ENCODE results near the gene CFLAR. TPM values are rescaled to one million over a fixed set of nuclear protein-coding genes. Genes with fewer than 3 reads are reported as not detected.

Gene CFLAR
- total and polyA plus RNA-seq, 2 of the 13 experiments (the other 11 are each of a cell fraction or from before 2014, with no cell fraction given): 43.8 to 92.1 TPM

DNA sequence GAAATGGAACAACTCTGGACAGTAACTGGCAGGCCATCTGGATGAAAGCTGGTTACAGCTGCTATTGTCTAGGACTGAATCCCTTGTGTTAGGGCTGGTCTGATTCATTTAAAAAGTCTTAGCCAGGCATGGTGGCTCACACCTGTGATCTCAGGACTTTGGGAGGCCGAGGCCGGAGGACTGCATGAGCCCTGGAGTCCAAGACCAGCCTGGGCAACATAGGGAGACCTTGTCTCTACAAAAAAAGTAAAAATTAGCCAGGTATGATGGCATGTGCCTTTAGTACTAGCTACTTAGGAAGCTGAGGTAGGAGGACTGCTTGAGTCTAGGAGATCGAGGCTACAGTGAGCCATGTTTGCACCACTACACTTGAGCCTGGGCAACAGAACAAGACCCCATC is 15.5 kb upstream of the CFLAR start (continued):
- TF ChIP-seq, protein P1, sequence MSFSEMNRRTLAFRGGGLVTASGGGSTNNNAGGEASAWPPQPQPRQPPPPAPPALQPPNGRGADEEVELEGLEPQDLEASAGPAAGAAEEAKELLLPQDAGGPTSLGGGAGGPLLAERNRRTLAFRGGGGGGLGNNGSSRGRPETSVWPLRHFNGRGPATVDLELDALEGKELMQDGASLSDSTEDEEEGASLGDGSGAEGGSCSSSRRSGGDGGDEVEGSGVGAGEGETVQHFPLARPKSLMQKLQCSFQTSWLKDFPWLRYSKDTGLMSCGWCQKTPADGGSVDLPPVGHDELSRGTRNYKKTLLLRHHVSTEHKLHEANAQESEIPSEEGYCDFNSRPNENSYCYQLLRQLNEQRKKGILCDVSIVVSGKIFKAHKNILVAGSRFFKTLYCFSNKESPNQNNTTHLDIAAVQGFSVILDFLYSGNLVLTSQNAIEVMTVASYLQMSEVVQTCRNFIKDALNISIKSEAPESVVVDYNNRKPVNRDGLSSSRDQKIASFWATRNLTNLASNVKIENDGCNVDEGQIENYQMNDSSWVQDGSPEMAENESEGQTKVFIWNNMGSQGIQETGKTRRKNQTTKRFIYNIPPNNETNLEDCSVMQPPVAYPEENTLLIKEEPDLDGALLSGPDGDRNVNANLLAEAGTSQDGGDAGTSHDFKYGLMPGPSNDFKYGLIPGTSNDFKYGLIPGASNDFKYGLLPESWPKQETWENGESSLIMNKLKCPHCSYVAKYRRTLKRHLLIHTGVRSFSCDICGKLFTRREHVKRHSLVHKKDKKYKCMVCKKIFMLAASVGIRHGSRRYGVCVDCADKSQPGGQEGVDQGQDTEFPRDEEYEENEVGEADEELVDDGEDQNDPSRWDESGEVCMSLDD (CRISPR knock-in tag; IDR thresholded peaks at IDR 0.05; ENCODE audit: borderline replicate concordance): no peak
- TF ChIP-seq, protein P2, sequence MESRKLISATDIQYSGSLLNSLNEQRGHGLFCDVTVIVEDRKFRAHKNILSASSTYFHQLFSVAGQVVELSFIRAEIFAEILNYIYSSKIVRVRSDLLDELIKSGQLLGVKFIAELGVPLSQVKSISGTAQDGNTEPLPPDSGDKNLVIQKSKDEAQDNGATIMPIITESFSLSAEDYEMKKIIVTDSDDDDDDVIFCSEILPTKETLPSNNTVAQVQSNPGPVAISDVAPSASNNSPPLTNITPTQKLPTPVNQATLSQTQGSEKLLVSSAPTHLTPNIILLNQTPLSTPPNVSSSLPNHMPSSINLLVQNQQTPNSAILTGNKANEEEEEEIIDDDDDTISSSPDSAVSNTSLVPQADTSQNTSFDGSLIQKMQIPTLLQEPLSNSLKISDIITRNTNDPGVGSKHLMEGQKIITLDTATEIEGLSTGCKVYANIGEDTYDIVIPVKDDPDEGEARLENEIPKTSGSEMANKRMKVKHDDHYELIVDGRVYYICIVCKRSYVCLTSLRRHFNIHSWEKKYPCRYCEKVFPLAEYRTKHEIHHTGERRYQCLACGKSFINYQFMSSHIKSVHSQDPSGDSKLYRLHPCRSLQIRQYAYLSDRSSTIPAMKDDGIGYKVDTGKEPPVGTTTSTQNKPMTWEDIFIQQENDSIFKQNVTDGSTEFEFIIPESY (CRISPR knock-in tag; IDR thresholded peaks at IDR 0.05): no peak

DNA sequence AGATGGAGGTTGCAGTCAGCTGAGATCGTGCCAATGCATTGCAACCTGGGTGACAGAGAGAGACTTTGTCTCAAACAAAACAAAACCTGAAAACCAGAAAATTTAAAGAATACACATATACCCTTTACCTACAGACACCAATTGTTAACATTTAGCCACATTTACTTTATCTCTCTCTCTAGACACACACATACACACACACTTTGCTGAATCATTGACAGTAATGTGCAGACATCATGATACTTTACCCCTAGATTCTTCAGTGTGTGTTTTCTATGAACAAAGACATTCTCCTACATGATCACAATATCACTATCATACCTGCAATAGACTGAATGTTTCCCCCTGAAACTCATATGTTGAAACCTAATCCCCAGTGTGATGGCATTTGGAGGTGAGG is 10.2 kb upstream of the CFLAR start:
- no peak overlapping the region for H3K4me3 ChIP-seq (replicated peaks in 1 of 3; ENCODE audit: insufficient read depth in 1 of 3, low read depth in 2 of 3, low read length in 3 of 3)
- no peak for DNase-seq (ENCODE audit: low spot score)
- POLR2A ChIA-PET: no interaction called here
- H3K36me3 ChIP-seq (replicated peaks in 1 of 2; ENCODE audit: control insufficient read depth in 1 of 2, insufficient read depth in 2 of 2, low read length in 2 of 2): no peaks in the 10 kb centered on the region
- peaks cover 33% of the 10 kb centered on the region for H3K4me1 ChIP-seq (ENCODE audit: insufficient read depth, low read length)
- no TSS peak for BruUV-seq (replicated peaks)
- no peak for FAIRE-seq
- in situ Hi-C loops (cut with HindIII; ENCODE audit: extremely low pct_ligation_motif_present, low pct_unique_long_range_greater_than_20kb): no loop called here
- ATAC-seq: no peak
- 92% methylated on average over 1 of the region's 1 CpG for WGBS (ENCODE audit: low lambda C conversion rate)
- TF ChIP-seq SP1 (IDR thresholded peaks at IDR 0.05): no peak
- no peak for TF ChIP-seq SP1 (CRISPR knock-in tag; IDR thresholded peaks at IDR 0.05)
- TF ChIP-seq, protein P3, sequence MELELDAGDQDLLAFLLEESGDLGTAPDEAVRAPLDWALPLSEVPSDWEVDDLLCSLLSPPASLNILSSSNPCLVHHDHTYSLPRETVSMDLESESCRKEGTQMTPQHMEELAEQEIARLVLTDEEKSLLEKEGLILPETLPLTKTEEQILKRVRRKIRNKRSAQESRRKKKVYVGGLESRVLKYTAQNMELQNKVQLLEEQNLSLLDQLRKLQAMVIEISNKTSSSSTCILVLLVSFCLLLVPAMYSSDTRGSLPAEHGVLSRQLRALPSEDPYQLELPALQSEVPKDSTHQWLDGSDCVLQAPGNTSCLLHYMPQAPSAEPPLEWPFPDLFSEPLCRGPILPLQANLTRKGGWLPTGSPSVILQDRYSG (CRISPR knock-in tag; IDR thresholded peaks at IDR 0.05): no peak
- no peak for TF ChIP-seq PRMT3 (CRISPR knock-in tag; IDR thresholded peaks at IDR 0.05; ENCODE audit: borderline replicate concordance, low read depth)
- no peak for TF ChIP-seq ZSCAN31 (CRISPR knock-in tag; IDR thresholded peaks at IDR 0.05; ENCODE audit: low read depth)
- TF ChIP-seq ATM (IDR thresholded peaks at IDR 0.05; ENCODE audit: borderline replicate concordance): no peak
- TF ChIP-seq POLR2G (IDR thresholded peaks at IDR 0.05; ENCODE audit: low read depth, low read length): no peak
- TF ChIP-seq ZNF878 (CRISPR knock-in tag; IDR thresholded peaks at IDR 0.05): no peak
- TF ChIP-seq, protein P4, sequence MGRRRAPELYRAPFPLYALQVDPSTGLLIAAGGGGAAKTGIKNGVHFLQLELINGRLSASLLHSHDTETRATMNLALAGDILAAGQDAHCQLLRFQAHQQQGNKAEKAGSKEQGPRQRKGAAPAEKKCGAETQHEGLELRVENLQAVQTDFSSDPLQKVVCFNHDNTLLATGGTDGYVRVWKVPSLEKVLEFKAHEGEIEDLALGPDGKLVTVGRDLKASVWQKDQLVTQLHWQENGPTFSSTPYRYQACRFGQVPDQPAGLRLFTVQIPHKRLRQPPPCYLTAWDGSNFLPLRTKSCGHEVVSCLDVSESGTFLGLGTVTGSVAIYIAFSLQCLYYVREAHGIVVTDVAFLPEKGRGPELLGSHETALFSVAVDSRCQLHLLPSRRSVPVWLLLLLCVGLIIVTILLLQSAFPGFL (CRISPR knock-in tag; IDR thresholded peaks at IDR 0.05): no peak
- no peak for TF ChIP-seq ZNF615 (CRISPR knock-in tag; IDR thresholded peaks at IDR 0.05; ENCODE audit: borderline replicate concordance)
- TF ChIP-seq ZNF572 (CRISPR knock-in tag; IDR thresholded peaks at IDR 0.05): no peak
- H3K27me3 ChIP-seq (ENCODE audit: control insufficient read depth in 1 of 2, insufficient read depth in 2 of 2, low read length in 2 of 2): no peaks in the 10 kb centered on the region
- H3K9me3 ChIP-seq (ENCODE audit: low read length): no peaks in the 10 kb centered on the region
- no peaks in the 10 kb centered on the region for H4K20me1 ChIP-seq (ENCODE audit: insufficient read depth, low read length)
- CTCF ChIA-PET (ENCODE audit: low intra/inter-chr PET ratio, low total read pairs): no interaction called here
- no peaks in the 10 kb centered on the region for H3K79me2 ChIP-seq (ENCODE audit: insufficient read depth, low read length)
- no peak overlapping the region for H3K4me2 ChIP-seq (ENCODE audit: low read depth, low read length)
- no peak overlapping the region for H2AFZ ChIP-seq (ENCODE audit: low read length)
- H3K27ac ChIP-seq (ENCODE audit: extremely low read length, insufficient read depth, low read length): no peak overlapping the region
- H3K9ac ChIP-seq (ENCODE audit: insufficient read depth, low read depth, low read length): no peak overlapping the region
- intact Hi-C loops (cut with micrococcal nuclease; ENCODE audit: unreplicated experiment): no loop called here
